HCT116 (cell line): Measurements from ENCODE around the gene TULP4.

Experiments used
- CEBPB ChIP-seq: IDR thresholded peaks from 2 replicates; pipeline ENCODE4 v1.6.1; 2012; ENCODE audit warnings: low read depth
- ZNF274 ChIP-seq: fragments of 200-500 bp; sonication (Bioruptor generic); IDR thresholded peaks from 2 replicates; pipeline ENCODE4 v1.6.1; 2014; ENCODE audit warnings: mild to moderate bottlenecking, low read depth, low read length, inconsistent platforms

DNA sequence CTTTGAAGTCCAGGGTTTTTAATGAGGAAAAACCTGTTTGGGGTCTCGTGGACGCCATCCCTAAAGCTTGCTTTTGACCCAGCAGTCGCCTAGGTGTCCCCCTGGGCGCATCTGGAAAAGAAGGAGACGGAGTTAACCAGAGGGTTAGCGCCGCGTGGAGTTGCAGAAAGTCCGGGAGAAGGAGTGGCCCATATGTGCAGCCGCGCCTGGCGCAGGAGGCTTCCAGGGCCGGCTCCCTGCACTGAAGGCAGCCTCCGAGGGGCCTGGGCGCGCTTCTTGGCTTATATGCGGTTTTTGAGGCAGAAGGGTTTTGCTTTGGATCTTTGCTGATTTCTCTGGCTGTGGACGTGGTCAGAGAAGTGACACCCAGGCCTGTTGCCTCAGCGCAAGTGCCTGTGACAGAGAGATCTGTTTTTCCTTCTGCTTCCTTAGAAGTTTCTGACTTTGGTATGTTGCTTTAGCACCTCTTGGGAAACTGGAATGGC lies 248.6 kb downstream of the TULP4 start:
- TF ChIP-seq ZNF274 (no peak), CEBPB (no peak)
